RPMI7951 (cell line): ENCODE measurements around the gene PDE7B. TPM values are rescaled to one million over a fixed set of nuclear protein-coding genes. Genes with fewer than 3 reads are reported as not detected.
A peak's percentile ranks its signal among the peaks of the same experiment; 100 is the strongest.

Experiments used
- DNase-seq: peaks from one replicate; pipeline ENCODE4 v3.0.0-alpha.2; 2012; ENCODE audit warnings: low read depth
- total RNA-seq: library from RNA; depleted of rRNA; stranded (reverse); fragments of >200 nt; shearing (Covaris generic); gene quantifications from 2 replicates; pipeline ENCODE4 v1.2.3, GENCODE V29; 2014

Gene PDE7B
- total RNA-seq, 1 experiment from 2014 or later = 4.9 TPM

- DNase-seq = no peak
Observed at GRCh38 chr6:135884136-135884535, 32.6 kb downstream of the PDE7B start.

- no peak for DNase-seq
Observed at GRCh38 chr6:135887069-135887468, 35.6 kb downstream of the PDE7B start.

GRCh38 chr6:135888818-135889217 is 37.3 kb downstream of the PDE7B start:
- no peak for DNase-seq

- DNase-seq = no peak
Observed at GRCh38 chr6:135890876-135891275, 39.4 kb downstream of the PDE7B start.

- no peak for DNase-seq
Observed at GRCh38 chr6:135891710-135892109, 40.2 kb downstream of the PDE7B start.

GRCh38 chr6:135895231-135895911 is 43.9 kb downstream of the PDE7B start:
- no peak for DNase-seq

- no peak for DNase-seq
Observed at GRCh38 chr6:135897087-135897486, 45.6 kb downstream of the PDE7B start.

- peak; percentile 81 for DNase-seq
Observed at GRCh38 chr6:135901774-135902524, 50.4 kb downstream of the PDE7B start.

- no peak for DNase-seq
Observed at GRCh38 chr6:135902756-135903331, 51.3 kb downstream of the PDE7B start.

- peak; percentile 51 for DNase-seq
Observed at GRCh38 chr6:135904666-135905065, 53.2 kb downstream of the PDE7B start.

GRCh38 chr6:135905604-135906300 is 54.3 kb downstream of the PDE7B start:
- DNase-seq = peak; percentile 74

- peak; percentile 49 for DNase-seq
Observed at GRCh38 chr6:135906542-135906941, 55.0 kb downstream of the PDE7B start.

- peak; percentile 3 for DNase-seq
Observed at GRCh38 chr6:135906972-135907465, 55.5 kb downstream of the PDE7B start.

GRCh38 chr6:135909737-135910387 is 58.4 kb downstream of the PDE7B start:
- peak; percentile 55 for DNase-seq

GRCh38 chr6:135910790-135911618 is 59.5 kb downstream of the PDE7B start:
- DNase-seq = no peak

- no peak for DNase-seq
Observed at GRCh38 chr6:135913785-135914184, 62.3 kb downstream of the PDE7B start.

- DNase-seq = no peak
Observed at GRCh38 chr6:135919026-135919425, 67.5 kb downstream of the PDE7B start.

- DNase-seq = no peak
Observed at GRCh38 chr6:135920689-135921088, 69.2 kb downstream of the PDE7B start.

GRCh38 chr6:135921188-135921587 is 69.7 kb downstream of the PDE7B start:
- no peak for DNase-seq

- peak; percentile 97 for DNase-seq
Observed at GRCh38 chr6:135922174-135922573, 70.7 kb downstream of the PDE7B start.

GRCh38 chr6:135922746-135923145 is 71.2 kb downstream of the PDE7B start:
- peak; percentile 88 for DNase-seq
